Measurements from ENCODE around the gene CACNB3.

GRCh38 chr12:48776956-48777355, 41.3 kb upstream of the CACNB3 start:
- TF ChIP-seq CTCF (IDR thresholded peaks at IDR 0.05) (no peak), POLR2A (IDR thresholded peaks at IDR 0.05) (no peak)

Measured in stomach (tissue), 4 donors.